Nephron progenitor cell (in vitro differentiated cells): ENCODE measurements around the gene BEGAIN.

ENCODE experiments used
- DNase-seq: peaks from one replicate; pipeline ENCODE4 v3.0.0; 2021
- H3K27ac Mint-ChIP-seq: 2 replicates; pipeline ENCODE4 v1.8.0; 2021; ENCODE audit warnings: mild to moderate bottlenecking, moderate library complexity, mixed read lengths
- H3K27me3 Mint-ChIP-seq: 2 replicates; pipeline ENCODE4 v1.8.0; 2021; ENCODE audit warnings: mild to moderate bottlenecking, low read depth, mixed read lengths; ENCODE audit not compliant: poor library complexity
- H3K36me3 Mint-ChIP-seq: 2 replicates; pipeline ENCODE4 v1.8.0; 2021; ENCODE audit warnings: low read depth, mixed read lengths
- H3K4me1 Mint-ChIP-seq: 2 replicates; pipeline ENCODE4 v1.8.0; 2021; ENCODE audit warnings: mixed read lengths
- H3K4me3 Mint-ChIP-seq: 2 replicates; pipeline ENCODE4 v1.8.0; 2021; ENCODE audit warnings: mild to moderate bottlenecking, moderate library complexity, mixed read lengths
- H3K9me3 Mint-ChIP-seq: 2 replicates; pipeline ENCODE4 v1.8.0; 2021; ENCODE audit warnings: mild to moderate bottlenecking, moderate library complexity, mixed read lengths
- CTCF ChIP-seq: fragments of 200-600 bp; sonication (generic); IDR thresholded peaks from 2 replicates; pipeline ENCODE4 v1.5.0; 2021; ENCODE audit warnings: antibody characterized with exemption

Gene BEGAIN, protein sequence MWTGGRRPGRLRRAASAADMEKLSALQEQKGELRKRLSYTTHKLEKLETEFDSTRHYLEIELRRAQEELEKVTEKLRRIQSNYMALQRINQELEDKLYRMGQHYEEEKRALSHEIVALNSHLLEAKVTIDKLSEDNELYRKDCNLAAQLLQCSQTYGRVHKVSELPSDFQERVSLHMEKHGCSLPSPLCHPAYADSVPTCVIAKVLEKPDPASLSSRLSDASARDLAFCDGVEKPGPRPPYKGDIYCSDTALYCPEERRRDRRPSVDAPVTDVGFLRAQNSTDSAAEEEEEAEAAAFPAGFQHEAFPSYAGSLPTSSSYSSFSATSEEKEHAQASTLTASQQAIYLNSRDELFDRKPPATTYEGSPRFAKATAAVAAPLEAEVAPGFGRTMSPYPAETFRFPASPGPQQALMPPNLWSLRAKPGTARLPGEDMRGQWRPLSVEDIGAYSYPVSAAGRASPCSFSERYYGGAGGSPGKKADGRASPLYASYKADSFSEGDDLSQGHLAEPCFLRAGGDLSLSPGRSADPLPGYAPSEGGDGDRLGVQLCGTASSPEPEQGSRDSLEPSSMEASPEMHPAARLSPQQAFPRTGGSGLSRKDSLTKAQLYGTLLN

DNA sequence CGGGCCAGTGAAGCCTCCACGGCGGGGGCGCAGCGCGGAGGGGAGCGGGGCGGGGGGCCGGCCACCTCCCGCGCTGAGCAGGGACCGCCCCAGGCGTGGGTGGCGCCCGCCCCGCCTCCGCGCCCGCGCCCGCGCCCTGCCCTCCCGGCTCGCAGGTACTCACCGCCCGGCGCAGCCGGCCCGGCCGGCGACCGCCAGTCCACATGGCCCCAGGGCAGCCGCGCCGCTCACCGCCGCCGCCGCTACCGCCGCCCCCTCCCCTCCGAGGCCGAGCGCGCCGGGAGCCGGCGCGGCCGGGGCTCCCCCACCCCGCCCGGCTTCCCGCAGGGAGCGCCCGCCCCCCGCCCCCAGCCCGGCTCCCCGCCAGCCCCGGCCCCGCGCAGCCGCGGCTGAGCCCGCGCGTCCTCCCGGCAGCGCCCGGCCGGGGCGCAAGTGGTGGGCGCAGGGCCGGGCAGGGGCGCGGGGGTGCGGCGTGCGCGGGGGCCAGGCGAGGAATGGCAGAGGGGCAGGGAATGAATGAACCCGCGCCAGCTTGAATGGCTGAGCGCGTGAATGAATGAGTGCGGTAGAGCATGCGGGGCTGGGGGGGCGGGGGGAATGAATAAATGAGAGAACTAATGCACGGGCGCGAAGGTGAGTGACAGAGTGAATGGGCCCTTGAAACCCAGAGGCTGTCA lies at the start of gene BEGAIN:
BEGAIN (minus strand) TSS at position 332 of the 677 bp plus-strand sequence; CDS start at position 205, 127 bp downstream.
- Mint-ChIP-seq H3K9me3 (no peaks in the 10 kb centered on the region), H3K4me1 (peaks cover 18% of the 10 kb centered on the region), H3K27me3 (peaks cover 59% of the 10 kb centered on the region), H3K36me3 (no peaks in the 10 kb centered on the region), H3K27ac (no peak within 1 kb of the TSS), H3K4me3 (peak within 1 kb of the TSS; percentile 79)
- DNase-seq: peak; percentile 73
- no peak for TF ChIP-seq CTCF

DNA sequence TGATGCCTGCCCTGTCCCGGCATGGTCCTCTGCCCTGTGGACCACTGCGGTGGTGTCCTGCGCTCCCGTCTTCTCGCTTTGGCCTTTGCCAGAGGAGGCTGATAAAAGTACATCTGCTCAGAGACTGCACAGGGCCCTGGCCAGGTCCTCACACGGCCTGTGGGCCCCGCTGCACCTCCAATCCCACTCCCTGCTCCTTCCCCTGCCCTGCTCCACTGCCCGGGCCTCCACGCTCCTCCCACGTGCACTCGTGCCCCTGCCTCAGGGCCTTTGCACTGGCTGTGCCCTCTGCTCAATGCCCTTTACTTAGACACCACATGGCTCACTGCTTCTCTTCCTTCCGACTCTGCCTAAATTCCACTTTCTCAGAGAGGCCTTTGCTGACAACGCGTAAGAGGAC lies 49.3 kb upstream of the BEGAIN start:
- no peaks in the 10 kb centered on the region for H3K4me1 Mint-ChIP-seq
- no peak overlapping the region for H3K27ac Mint-ChIP-seq
- no peaks in the 10 kb centered on the region for H3K36me3 Mint-ChIP-seq
- no peak for TF ChIP-seq CTCF
- no peaks in the 10 kb centered on the region for H3K9me3 Mint-ChIP-seq
- H3K4me3 Mint-ChIP-seq: no peak overlapping the region
- H3K27me3 Mint-ChIP-seq: peaks cover 23% of the 10 kb centered on the region
- no peak for DNase-seq

DNA sequence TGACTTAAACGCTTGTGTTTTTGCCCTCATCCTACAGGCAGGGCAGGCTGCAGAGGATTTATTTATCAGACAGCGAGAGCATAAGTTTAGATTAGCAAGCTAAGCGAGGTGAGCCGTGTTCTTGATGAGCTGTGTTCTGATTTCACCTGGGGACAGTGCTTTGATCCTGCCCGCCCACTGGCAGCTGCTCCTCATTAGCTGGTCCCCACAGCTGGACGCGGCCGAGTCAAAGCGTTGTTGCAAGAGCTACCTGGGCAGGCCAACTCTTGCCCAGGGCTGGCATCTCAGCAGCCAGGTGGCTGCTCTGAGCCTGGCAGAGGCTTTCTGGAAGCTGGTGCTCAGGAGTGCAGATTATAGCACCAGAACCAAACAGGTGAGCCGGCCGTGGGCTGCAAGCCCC lies 46.8 kb upstream of the BEGAIN start:
- H3K27ac Mint-ChIP-seq: no peak overlapping the region
- H3K27me3 Mint-ChIP-seq: peaks cover 23% of the 10 kb centered on the region
- no peaks in the 10 kb centered on the region for H3K4me1 Mint-ChIP-seq
- H3K36me3 Mint-ChIP-seq: no peaks in the 10 kb centered on the region
- no peaks in the 10 kb centered on the region for H3K9me3 Mint-ChIP-seq
- H3K4me3 Mint-ChIP-seq: no peak overlapping the region
- TF ChIP-seq CTCF: no peak
- DNase-seq: no peak

DNA sequence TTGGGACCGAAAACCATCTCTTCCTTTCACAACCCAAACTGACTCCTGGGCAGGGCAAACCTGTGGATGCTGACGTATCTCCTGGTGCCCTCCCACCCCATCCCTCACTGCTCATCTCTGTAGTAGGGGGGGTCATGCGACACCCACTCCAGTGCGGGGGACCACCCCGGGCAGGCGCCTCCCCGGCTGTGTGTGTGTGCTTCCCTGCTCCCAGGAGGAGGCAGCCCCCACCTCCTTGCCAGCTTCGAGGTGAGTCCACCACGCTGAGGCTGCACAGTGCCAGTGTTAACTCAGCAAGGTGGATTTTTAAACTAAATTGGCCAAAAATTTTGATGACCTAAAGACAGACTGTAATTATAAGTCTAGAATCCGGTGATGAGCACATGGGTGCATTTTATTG lies 46.2 kb upstream of the BEGAIN start:
- Mint-ChIP-seq H3K9me3 (no peaks in the 10 kb centered on the region), H3K4me1 (no peaks in the 10 kb centered on the region), H3K27me3 (peaks cover 25% of the 10 kb centered on the region), H3K27ac (no peak overlapping the region), H3K4me3 (no peak overlapping the region), H3K36me3 (no peaks in the 10 kb centered on the region)
- no peak for TF ChIP-seq CTCF
- DNase-seq: no peak

DNA sequence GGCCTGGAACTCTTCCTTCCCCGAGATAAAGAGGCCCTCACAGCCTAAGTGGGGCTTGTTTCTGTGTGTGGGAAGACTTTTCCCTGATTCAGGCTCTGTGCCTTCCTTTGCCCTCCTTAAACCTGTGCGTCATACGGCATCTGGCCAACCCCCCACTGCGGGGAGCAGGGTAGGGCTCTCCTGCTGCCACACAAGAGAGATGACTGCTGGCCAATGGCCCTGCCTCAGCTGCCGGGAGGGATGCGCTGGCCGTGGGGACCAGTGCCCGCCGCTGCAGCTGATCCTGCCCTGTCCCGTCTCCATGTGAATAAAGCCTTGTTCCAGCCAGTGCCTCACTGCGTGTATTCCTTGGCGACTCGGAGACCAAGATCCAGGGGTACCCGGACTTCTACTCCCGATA lies 42.5 kb upstream of the BEGAIN start:
- Mint-ChIP-seq H3K36me3 (no peaks in the 10 kb centered on the region), H3K4me1 (no peaks in the 10 kb centered on the region), H3K27ac (no peak overlapping the region), H3K9me3 (peaks cover 12% of the 10 kb centered on the region), H3K27me3 (peaks cover 29% of the 10 kb centered on the region), H3K4me3 (no peak overlapping the region)
- no peak for TF ChIP-seq CTCF
- no peak for DNase-seq
